RWPE2 (cell line): ENCODE data around the gene FGD4.
"Not testable (repeated sequence)": the region's sequence is repeated elsewhere in the genome, so short reads cannot be mapped to it uniquely, and the experiment has no call there.

Experiments used
- ATAC-seq: fragments of 200-7000 bp; cut with Tn5 transposase; 3 replicates; pipeline ENCODE4 v1.9.1; 2021; ENCODE audit warnings: low read depth
- DNase-seq: peaks from one replicate; pipeline ENCODE4 v3.0.0-alpha.2; 2020; ENCODE audit warnings: low spot score
- H3K27ac ChIP-seq: fragments of 450-650 bp; 2 replicates; pipeline ENCODE4 v1.5.1; 2017; ENCODE audit warnings: mild to moderate bottlenecking; ENCODE audit not compliant: poor library complexity, severe bottlenecking
- H3K27me3 ChIP-seq: fragments of 250-450 bp; sonication (Bioruptor Pico); 2 replicates; pipeline ENCODE4 v1.5.1; 2021; ENCODE audit warnings: mild to moderate bottlenecking, moderate library complexity; ENCODE audit not compliant: insufficient read depth, poor library complexity, severe bottlenecking
- H3K36me3 ChIP-seq: fragments of 250-450 bp; sonication (Bioruptor Pico); 2 replicates; pipeline ENCODE4 v1.5.1; 2020; ENCODE audit warnings: low read depth, mild to moderate bottlenecking, moderate library complexity
- H3K4me1 ChIP-seq: fragments of 250-450 bp; sonication (Bioruptor Pico); 2 replicates; pipeline ENCODE4 v1.5.1; 2021; ENCODE audit warnings: mild to moderate bottlenecking, moderate library complexity; ENCODE audit not compliant: insufficient read depth, poor library complexity, severe bottlenecking
- H3K4me3 ChIP-seq: fragments of 250-450 bp; sonication (Bioruptor Pico); 2 replicates; pipeline ENCODE4 v1.5.1; 2021; ENCODE audit warnings: mild to moderate bottlenecking, moderate library complexity; ENCODE audit not compliant: severe bottlenecking
- H3K9me3 ChIP-seq: fragments of 250-450 bp; sonication (Bioruptor Pico); 2 replicates; pipeline ENCODE4 v1.5.1; 2021; ENCODE audit warnings: mild to moderate bottlenecking, moderate library complexity; ENCODE audit not compliant: severe bottlenecking
- CTCF ChIP-seq: fragments of 450-650 bp; IDR thresholded peaks from one replicate; pipeline ENCODE4 v1.5.1; 2017; ENCODE audit warnings: mild to moderate bottlenecking, moderate library complexity; ENCODE audit not compliant: poor library complexity, severe bottlenecking

The FGD4 gene

GRCh38 chr12:32551058-32551457 is 151.7 kb downstream of the FGD4 start:
- DNase-seq, result no peak
- Histone ChIP-seq H3K4me3 (no peak overlapping the region), H3K27me3 (no peaks in the 10 kb centered on the region), H3K9me3 (no peaks in the 10 kb centered on the region), H3K36me3 (no peaks in the 10 kb centered on the region), H3K27ac (no peak overlapping the region), H3K4me1 (no peaks in the 10 kb centered on the region)
- ATAC-seq, result no peak
- no peak for TF ChIP-seq CTCF

GRCh38 chr12:32558903-32559302 is 159.5 kb downstream of the FGD4 start:
- no peaks in the 10 kb centered on the region; the same call in 1 of the 2 replicates for H3K36me3 ChIP-seq
- peaks cover 6% of the 10 kb centered on the region for H3K4me1 ChIP-seq
- no peak overlapping the region for H3K27ac ChIP-seq
- DNase-seq, result no peak
- no peak overlapping the region for H3K4me3 ChIP-seq
- no peak for TF ChIP-seq CTCF
- H3K9me3 ChIP-seq, result no peaks in the 10 kb centered on the region
- peak; percentile 36; the same call in 2 of the 3 replicates for ATAC-seq
- no peaks in the 10 kb centered on the region for H3K27me3 ChIP-seq

- Histone ChIP-seq H3K9me3 (no peaks in the 10 kb centered on the region), H3K27me3 (no peaks in the 10 kb centered on the region), H3K4me1 (peaks cover 6% of the 10 kb centered on the region), H3K27ac (no peak overlapping the region), H3K36me3 (peaks cover 4% of the 10 kb centered on the region; the same call in 1 of the 2 replicates), H3K4me3 (no peak overlapping the region)
- DNase-seq, result no peak
- TF ChIP-seq CTCF, result no peak
- no peak for ATAC-seq
Observed at GRCh38 chr12:32559434-32559833, 160.1 kb downstream of the FGD4 start.

GRCh38 chr12:32560520-32560919 is 161.2 kb downstream of the FGD4 start:
- Histone ChIP-seq H3K36me3 (peaks cover 15% of the 10 kb centered on the region; the same call in 1 of the 2 replicates), H3K4me3 (no peak overlapping the region), H3K9me3 (no peaks in the 10 kb centered on the region), H3K27me3 (no peaks in the 10 kb centered on the region), H3K27ac (no peak overlapping the region), H3K4me1 (peaks cover 10% of the 10 kb centered on the region)
- no peak for DNase-seq
- ATAC-seq, result no peak
- TF ChIP-seq CTCF, result no peak

GRCh38 chr12:32561931-32562341 is 162.6 kb downstream of the FGD4 start:
- DNase-seq (no peak), ATAC-seq (no peak)
- Histone ChIP-seq H3K27ac (no peak overlapping the region), H3K27me3 (no peaks in the 10 kb centered on the region), H3K4me3 (no peak overlapping the region), H3K4me1 (peaks cover 14% of the 10 kb centered on the region), H3K36me3 (peaks cover 15% of the 10 kb centered on the region; the same call in 1 of the 2 replicates), H3K9me3 (no peaks in the 10 kb centered on the region)
- no peak for TF ChIP-seq CTCF

- not testable (repeated sequence) for H3K27ac ChIP-seq, H3K4me3 ChIP-seq, ATAC-seq
Observed at GRCh38 chr12:32562413-32562812, 163.1 kb downstream of the FGD4 start.

More at GRCh38 chr12:32562413-32562812, 163.1 kb downstream of the FGD4 start:
- H3K4me1 ChIP-seq, result peaks cover 19% of the 10 kb centered on the region
- peaks cover 15% of the 10 kb centered on the region; the same call in 1 of the 2 replicates for H3K36me3 ChIP-seq
- H3K27me3 ChIP-seq, DNase-seq, H3K9me3 ChIP-seq: not testable (repeated sequence)
